ENCODE results near the gene EPB41L4B.

DNA sequence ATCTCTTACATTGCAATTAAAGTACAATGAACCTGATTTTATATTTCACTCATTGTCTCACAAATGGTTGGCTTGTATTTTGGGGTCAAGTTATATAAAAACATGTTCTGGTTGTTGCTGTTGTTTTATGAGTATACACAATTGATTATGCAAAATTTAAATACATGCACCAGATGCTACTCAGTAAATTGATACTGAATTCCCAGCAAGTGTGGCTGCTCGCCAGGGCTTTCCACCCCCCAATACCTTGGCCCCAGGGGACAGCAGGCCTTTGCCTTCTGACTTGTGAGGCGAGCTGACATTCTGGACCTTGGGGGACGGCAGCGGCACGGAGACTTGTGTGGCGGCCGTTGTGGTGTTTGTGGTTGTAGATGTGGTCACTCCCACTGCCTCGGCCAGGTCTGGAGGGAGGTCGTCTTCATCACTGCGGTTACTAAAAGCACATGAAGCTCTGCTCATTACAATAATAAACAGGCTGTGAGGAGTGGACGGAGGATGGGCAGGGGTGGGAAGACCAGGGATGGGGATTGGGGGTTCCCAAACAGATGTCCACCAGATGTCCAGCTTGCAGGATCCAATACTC is 126.8 kb downstream of the EPB41L4B start:
- TF ChIP-seq EZH2 (IDR thresholded peaks at IDR 0.05; ENCODE audit: low read length, missing control alignments), result no peak
- TF ChIP-seq, protein P1, sequence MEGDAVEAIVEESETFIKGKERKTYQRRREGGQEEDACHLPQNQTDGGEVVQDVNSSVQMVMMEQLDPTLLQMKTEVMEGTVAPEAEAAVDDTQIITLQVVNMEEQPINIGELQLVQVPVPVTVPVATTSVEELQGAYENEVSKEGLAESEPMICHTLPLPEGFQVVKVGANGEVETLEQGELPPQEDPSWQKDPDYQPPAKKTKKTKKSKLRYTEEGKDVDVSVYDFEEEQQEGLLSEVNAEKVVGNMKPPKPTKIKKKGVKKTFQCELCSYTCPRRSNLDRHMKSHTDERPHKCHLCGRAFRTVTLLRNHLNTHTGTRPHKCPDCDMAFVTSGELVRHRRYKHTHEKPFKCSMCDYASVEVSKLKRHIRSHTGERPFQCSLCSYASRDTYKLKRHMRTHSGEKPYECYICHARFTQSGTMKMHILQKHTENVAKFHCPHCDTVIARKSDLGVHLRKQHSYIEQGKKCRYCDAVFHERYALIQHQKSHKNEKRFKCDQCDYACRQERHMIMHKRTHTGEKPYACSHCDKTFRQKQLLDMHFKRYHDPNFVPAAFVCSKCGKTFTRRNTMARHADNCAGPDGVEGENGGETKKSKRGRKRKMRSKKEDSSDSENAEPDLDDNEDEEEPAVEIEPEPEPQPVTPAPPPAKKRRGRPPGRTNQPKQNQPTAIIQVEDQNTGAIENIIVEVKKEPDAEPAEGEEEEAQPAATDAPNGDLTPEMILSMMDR (conservative IDR thresholded peaks at IDR 0.05 in 1 of 2, IDR thresholded peaks at IDR 0.05 in 1 of 2; ENCODE audit: low read depth in 1 of 2, low read length in 2 of 2), result no peak
